ENCODE results near the gene MPND.

The MPND gene

DNA sequence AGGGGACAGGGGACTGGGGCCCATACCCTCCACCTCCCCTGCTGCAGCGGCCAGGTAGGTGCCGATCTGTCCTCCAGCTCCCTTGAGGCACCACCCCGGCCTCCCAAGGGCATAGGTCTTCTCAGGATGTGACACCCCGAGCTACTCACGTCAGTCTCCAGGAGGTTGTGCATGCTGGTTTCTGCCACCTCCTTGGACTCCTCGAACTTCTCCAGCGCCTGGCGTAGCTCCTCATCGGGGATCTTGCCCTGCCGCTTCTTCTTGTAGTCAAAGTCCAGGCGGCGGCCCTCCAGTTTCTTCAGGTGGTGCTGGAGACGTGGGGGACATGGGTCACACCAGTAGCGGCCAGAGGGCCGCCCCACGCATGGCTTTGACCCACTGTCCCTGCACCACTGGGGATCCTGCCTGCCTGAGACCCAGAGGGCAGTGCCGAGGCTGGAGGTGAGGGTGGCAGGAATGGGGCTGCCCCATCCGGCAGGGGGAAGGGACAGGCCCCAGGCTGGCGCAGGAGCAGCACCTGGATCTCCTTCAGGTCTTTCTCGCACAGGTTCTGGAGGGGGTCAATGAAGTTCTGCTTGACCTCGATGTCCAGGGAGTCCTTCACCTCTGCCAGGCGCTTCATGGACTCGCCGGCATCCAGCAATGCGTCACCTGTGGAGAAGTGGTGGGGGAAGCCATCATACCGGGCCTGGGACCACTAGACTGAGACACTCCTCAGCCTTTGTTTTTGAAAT is 20.4 kb downstream of the MPND start:
- Mint-ChIP-seq H3K36me3 (ENCODE audit: low read depth) (peaks cover 9% of the 10 kb centered on the region), H3K9me3 (no peaks in the 10 kb centered on the region), H3K4me3 (no peak overlapping the region), H3K27me3 (no peaks in the 10 kb centered on the region), H3K27ac (no peak overlapping the region), H3K4me1 (ENCODE audit: low read depth) (peaks cover 15% of the 10 kb centered on the region)

DNA sequence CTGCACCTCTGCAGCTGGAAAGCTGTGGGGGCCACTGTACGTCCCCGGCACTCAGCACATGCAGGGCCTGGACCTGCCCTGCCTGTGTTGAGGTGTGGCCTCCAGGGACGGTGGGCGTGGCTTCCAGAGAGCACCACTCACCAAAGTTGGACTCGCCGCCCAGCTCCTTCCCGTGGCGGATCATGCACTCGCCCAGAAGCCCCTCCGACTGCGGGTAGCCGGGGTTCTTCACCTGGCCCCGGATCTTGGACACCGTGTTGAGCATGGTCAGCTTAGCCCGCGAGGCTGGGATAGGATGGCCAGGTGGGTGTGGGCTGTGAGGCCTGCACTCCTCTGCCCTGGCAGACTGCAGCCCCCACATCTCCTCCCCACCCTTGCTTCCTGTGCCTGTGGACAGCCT is 22.0 kb downstream of the MPND start:
- Mint-ChIP-seq H3K4me1 (ENCODE audit: low read depth) (peaks cover 29% of the 10 kb centered on the region), H3K4me3 (no peak overlapping the region), H3K27me3 (no peaks in the 10 kb centered on the region), H3K36me3 (ENCODE audit: low read depth) (peaks cover 9% of the 10 kb centered on the region), H3K9me3 (no peaks in the 10 kb centered on the region), H3K27ac (no peak overlapping the region)

DNA sequence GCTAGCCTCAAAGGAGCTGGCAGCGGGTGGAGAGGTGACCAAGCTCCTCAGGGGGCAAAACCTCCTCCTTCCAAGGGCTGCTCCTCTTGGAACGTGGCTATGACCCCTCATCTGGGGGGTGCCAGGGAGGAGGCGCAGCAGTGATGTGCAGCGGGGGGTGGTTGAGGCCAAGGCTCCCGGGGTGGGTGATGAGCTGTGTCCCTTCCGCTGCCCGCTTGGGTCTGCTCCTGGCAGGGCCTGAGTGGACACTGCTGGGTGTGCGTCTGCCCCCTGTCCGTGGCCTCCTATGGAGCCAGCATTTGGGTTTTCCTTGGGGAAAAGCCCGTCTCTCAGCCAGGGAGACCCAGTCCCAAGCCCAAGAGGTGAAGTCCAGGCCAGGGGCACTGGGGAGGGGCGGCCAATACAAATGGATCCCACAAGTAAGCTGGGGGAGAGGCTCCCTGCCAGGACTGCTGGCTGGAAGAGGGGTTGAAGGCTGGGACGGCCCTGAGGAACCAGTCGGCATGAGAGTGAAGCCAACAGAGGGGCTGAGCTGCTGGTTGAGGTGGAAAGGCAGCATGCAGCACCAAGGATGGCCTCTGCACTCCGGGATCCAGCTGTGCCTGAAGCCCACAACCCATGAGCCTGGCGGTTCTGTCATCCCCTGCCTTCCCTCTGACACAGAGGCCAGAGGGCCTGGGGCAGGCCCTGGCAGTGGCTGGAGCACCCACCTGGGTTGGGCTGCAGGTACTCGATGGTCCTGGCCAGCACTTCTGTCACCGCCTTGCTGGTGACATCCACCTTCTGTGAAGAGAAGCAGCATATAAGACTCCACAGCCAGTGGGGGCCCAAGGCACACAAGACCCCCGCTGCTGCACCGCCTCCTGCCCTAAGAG is 22.7 kb downstream of the MPND start:
- Mint-ChIP-seq H3K4me3 (no peak overlapping the region), H3K9me3 (no peaks in the 10 kb centered on the region), H3K27me3 (no peaks in the 10 kb centered on the region), H3K36me3 (ENCODE audit: low read depth) (peaks cover 10% of the 10 kb centered on the region), H3K4me1 (ENCODE audit: low read depth) (peaks cover 36% of the 10 kb centered on the region), H3K27ac (no peak overlapping the region)

DNA sequence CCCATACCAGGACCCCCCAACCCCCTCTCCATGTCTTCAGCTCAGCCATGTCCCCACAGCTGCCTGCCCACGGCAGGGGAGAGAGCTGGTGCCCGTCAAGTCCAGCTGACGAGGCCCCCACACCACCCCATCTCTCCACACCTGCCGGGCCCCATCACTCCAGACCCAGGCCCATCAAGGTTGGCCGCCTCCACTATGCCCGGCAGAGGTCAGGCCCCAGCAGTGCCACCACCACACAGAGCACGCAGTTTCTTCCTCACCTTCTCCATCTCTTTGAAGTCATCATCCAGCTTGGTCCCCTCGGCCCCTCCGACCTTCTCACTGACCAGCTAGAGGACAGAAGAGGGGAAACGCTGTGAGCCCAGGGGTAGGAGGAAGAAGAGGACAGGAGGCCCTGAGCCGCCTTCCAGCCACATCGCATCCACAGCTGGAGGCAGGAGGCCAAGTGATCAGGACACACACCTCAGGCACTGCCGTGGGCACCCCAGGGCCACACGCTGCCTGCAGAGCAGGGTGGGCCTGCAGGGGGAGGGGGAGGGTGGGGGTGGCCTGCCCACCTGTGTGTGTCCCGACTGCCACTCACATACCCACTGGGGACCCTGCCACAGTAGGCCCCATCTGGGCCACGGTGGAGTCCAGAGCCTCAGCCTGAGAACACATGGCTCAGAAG is 23.4 kb downstream of the MPND start:
- Mint-ChIP-seq H3K27ac (no peak overlapping the region), H3K36me3 (ENCODE audit: low read depth) (peaks cover 14% of the 10 kb centered on the region)

DNA sequence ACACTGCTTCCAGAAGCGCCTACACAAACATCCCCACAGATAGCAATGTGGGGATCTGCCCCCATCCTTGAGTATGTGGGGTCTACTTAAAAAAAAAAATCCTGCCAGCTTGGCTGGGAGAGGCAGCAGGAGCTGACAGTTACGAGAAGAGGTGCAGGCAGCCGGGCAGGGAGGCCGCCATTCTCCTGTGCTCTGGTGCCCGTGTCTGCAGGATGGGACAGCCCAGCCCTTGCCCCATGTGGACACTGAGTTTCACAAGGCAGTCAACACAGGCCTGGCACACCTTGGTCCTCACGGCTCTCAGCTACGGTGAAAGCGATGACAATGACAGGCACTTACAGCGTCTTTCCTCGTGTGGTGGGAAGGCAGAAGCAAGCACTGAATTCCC is 24.0 kb downstream of the MPND start:
- Mint-ChIP-seq H3K4me1 (ENCODE audit: low read depth) (peaks cover 47% of the 10 kb centered on the region), H3K4me3 (no peak overlapping the region), H3K36me3 (ENCODE audit: low read depth) (peaks cover 10% of the 10 kb centered on the region), H3K27me3 (no peaks in the 10 kb centered on the region), H3K27ac (no peak overlapping the region), H3K9me3 (no peaks in the 10 kb centered on the region)

More for the DNA sequence above, 23.4 kb downstream of the MPND start:
- H3K9me3 Mint-ChIP-seq: no peaks in the 10 kb centered on the region
- peaks cover 42% of the 10 kb centered on the region for H3K4me1 Mint-ChIP-seq (ENCODE audit: low read depth)
- H3K27me3 Mint-ChIP-seq: no peaks in the 10 kb centered on the region
- no peak overlapping the region for H3K4me3 Mint-ChIP-seq

DNA sequence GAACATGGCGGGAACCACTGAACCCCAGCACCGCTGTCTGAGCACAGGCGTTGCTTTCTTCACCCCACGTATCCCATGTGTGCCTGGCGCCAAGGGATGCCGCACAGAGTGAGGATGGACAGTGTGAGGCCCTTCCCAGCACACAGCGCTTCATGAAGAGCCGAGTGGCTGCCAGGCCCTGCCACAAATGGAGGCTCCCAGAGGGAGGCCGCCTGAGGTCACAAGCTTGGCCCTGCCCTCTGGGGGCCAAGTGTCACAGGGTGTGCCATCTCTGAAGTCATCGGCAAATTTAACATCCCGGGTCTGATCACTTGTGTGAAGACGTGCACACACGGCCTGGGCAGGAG is 24.4 kb downstream of the MPND start:
- no peaks in the 10 kb centered on the region for H3K27me3 Mint-ChIP-seq
- H3K27ac Mint-ChIP-seq: no peak overlapping the region
- H3K9me3 Mint-ChIP-seq: no peaks in the 10 kb centered on the region
- no peak overlapping the region for H3K4me3 Mint-ChIP-seq
- H3K36me3 Mint-ChIP-seq (ENCODE audit: low read depth): peaks cover 10% of the 10 kb centered on the region
- peaks cover 51% of the 10 kb centered on the region for H3K4me1 Mint-ChIP-seq (ENCODE audit: low read depth)

DNA sequence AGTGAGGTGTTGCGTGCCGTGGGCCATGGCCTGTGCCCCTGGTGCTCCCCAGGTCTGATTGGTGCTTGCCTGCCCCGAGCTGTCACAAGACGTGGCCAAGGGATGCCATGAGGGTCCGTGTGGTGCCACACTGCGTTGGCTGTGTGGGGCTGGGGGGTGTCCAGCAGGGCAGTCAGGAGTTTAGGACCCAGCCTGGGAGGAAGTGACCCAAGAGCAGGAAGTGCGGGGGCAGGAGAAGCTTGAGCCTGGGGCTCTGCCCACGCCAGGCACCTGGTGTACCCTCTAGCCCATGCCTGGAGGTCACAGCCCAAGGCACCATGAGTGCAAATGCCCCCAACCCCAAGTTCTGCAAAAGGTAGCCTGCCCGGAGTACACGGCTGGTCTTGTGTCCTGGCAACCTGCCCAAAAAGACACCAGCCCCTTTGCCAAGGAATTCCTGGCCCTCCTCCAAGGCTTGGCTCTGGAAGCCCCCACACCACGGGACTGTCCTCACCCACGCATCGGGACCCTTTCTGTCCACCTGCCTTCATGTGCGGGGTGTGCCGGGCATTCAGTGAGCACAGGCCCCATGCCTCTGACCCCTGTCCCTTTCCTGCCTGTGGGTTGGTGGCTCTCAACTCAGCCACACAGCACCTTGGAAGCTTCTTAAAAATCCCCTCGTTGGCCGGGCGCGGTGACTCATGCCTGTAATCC is 24.9 kb downstream of the MPND start:
- Mint-ChIP-seq H3K27ac (peak overlapping the region; percentile 90), H3K4me1 (ENCODE audit: low read depth) (peaks cover 53% of the 10 kb centered on the region), H3K36me3 (ENCODE audit: low read depth) (peaks cover 10% of the 10 kb centered on the region), H3K27me3 (no peaks in the 10 kb centered on the region), H3K9me3 (no peaks in the 10 kb centered on the region), H3K4me3 (peak overlapping the region; percentile 73)

DNA sequence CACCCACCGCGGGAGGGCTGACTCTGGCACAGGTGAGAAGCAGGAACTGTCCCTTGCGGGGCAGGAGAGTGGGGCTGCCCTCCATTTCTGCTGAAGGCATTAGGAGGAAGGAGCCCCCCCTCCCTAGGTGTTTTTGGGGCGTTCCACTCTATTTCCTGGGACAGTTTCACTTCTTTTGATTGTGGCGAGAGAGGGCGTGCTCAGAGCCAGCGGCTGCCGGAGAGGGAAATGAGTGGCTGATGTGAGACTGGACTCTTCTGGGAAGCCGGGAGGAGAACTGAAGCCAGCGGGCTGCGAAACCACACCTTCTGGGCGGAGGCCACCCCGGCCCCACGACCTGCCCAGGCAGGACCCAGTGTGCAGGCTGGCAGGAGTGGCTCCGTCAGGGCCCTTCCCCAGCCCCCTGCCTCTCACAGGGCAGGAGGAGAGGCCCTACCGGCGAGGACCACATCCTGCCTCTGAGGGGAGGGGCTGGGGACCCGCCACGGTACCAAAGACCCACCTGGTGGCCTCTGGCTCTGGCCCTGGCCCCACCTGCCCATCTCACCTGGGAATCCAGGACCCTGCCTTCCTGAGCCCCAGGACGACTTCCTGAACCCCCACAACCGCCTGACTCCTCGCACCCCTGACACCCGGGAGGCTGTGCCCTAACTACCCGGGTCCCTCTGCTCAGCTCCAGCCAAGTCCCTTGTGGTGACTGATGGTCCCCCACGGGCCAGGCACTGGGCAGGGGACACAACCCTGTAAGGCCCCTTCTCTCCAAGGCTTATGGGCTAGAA is 25.9 kb downstream of the MPND start:
- Mint-ChIP-seq H3K4me3 (peak overlapping the region; percentile 73), H3K9me3 (no peaks in the 10 kb centered on the region), H3K27ac (peak overlapping the region; percentile 91), H3K27me3 (no peaks in the 10 kb centered on the region), H3K36me3 (ENCODE audit: low read depth) (peaks cover 5% of the 10 kb centered on the region), H3K4me1 (ENCODE audit: low read depth) (peaks cover 59% of the 10 kb centered on the region)

DNA sequence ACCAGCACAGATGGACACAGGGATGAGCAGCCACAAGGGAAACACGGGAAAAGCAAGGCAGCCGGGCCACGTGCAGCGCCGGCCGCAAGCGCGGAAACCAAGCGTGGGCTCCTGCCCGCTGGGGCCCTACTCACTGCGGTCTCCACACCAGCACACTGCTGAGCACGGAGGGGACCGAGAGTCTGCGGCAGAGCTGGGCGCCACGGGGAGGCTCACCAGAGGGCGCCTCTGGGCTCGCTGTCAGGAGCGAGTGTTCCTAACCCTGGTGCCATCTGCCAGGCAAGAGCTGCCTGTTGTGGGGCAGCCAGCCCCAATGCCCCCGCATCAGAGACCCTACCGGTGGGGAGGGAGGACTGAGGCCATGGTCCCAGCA is 26.5 kb downstream of the MPND start:
- Mint-ChIP-seq H3K27ac (peak overlapping the region; percentile 91), H3K4me1 (ENCODE audit: low read depth) (peaks cover 63% of the 10 kb centered on the region)

DNA sequence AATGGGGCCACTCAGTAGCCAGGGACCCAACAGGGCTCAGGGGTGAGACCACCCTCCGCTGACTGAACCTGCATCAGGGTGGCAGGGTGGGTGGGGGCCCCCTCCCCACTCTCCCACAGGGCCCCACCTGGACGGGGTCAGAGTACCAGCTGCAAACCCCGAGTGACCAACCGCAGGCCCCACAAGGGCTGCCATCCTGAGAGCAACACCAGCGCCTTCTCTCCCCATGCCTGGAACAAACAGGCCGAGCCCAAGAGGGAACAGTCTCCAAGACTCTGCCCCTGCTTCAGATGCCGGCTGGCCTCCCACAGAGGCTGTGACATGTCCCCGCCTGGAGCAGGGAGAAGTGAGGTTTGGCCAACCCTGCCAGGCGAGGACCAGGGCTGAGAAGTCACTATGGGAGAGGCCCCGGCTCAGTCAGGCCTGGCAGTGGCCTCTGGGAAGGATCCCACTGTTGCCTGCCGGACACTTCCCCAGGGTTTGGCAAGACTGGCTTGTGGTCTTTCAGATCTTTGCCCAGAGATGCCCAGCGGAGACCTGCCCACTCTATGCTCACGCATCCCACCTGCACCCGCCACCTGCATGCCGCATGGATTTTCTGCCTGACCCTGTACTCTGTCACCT is 27.2 kb downstream of the MPND start:
- H3K36me3 Mint-ChIP-seq (ENCODE audit: low read depth): peaks cover 5% of the 10 kb centered on the region
- peaks cover 69% of the 10 kb centered on the region for H3K4me1 Mint-ChIP-seq (ENCODE audit: low read depth)
- no peaks in the 10 kb centered on the region for H3K27me3 Mint-ChIP-seq
- no peaks in the 10 kb centered on the region for H3K9me3 Mint-ChIP-seq
- peak overlapping the region; percentile 61 for H3K27ac Mint-ChIP-seq
- peak overlapping the region; percentile 68 for H3K4me3 Mint-ChIP-seq

More for the DNA sequence above, 26.5 kb downstream of the MPND start:
- no peaks in the 10 kb centered on the region for H3K9me3 Mint-ChIP-seq
- H3K36me3 Mint-ChIP-seq (ENCODE audit: low read depth): peaks cover 5% of the 10 kb centered on the region
- no peaks in the 10 kb centered on the region for H3K27me3 Mint-ChIP-seq
- peak overlapping the region; percentile 68 for H3K4me3 Mint-ChIP-seq

DNA sequence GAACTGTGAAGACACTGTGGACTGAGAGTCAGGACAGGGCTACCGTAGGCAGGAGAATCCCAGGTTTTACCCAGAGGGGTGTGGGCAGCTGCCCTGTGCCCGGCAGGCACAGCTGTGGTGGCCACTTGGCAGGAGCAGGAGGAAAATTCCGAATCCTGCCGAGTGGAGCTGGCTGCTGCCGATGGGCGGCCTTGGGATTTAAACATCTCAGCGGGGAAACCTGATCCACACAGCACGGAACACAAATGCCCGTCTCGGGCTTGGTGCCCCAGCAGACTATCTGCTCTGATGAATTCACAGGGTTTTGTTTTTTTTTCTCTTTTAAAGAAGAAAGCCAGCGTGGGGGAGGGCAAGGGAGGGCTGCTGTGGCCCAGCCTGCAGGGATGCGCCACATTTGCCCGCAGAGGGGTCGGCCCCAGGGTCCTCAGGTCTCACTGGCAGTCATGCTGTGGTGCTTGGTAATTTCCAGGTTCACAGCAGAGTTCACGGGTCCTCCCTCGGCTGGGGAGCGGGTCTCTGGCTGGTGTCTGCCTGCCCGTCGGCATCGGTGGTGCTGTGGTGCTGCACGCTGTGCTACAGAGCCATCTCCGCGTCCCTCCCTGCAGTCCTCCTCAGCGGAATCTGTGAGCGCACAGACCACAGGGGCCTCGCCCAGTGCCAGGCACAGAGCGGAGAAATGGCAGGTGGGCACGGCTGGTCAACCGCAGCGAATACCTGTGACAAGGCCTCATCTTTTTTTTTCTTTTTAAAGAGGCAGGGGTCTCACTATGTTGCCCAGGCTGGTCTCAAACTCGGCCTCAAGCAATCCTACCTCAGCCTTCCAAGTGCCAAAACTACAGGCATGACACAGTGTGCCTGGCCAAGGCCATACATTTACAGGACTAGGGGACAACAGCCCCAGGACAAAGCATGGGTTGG is 28.1 kb downstream of the MPND start:
- Mint-ChIP-seq H3K4me3 (peak overlapping the region; percentile 68), H3K27me3 (no peaks in the 10 kb centered on the region), H3K4me1 (ENCODE audit: low read depth) (peaks cover 79% of the 10 kb centered on the region), H3K27ac (peak overlapping the region; percentile 61), H3K9me3 (no peaks in the 10 kb centered on the region), H3K36me3 (ENCODE audit: low read depth) (peaks cover 5% of the 10 kb centered on the region)

DNA sequence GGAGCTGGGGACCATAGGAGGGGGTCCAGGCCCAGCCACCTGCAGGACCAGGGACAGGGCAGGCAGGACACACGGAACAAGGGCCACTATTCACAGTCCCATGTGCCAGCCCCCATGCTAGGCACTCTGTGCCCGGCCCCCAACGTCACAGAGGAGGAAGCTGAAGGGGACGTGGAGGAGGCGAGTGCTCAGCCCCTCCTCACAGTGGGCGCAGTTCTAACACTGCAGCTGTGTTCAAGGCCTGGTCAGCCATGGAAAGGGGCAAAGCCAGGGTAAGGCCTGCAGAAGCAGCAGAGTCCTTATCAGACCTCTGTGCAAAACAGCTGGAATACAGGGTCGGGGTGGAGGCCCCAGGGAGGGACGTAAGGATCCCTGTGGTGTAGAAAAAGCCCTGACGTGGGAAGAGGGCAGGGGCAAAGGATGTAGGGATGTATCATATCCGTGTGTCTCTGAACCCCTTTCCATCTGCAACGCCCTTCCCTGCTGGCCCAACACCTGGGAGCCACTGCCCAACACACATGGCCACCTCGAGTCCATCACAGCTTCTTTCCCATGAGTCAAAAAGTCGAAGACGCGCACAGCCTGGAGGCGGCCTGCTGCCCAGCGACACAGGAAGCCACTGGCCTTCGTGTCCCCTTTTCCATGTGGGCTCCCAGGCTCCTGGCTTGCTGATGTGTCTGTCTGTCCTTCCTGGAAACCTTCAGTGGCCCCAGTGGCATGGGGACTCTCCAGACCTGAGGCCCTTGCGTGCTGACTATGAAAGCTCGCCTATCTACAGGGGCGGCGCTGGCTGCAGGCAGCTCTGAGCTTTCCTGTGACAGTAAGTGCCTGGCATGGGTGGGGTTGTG is 29.0 kb downstream of the MPND start:
- Mint-ChIP-seq H3K4me1 (ENCODE audit: low read depth) (peaks cover 85% of the 10 kb centered on the region), H3K9me3 (no peaks in the 10 kb centered on the region), H3K36me3 (ENCODE audit: low read depth) (peaks cover 5% of the 10 kb centered on the region), H3K27me3 (no peaks in the 10 kb centered on the region), H3K27ac (no peak overlapping the region), H3K4me3 (no peak overlapping the region)

Data from stimulated activated naive CD8-positive, alpha-beta T cell treated with anti-CD3 and anti-CD28 coated beads, Interleukin-15, Interleukin-2, amounts not matched to agents 100 ng/mL and 50 ng/mL, for 24 hours (primary cell).